Stimulated activated CD8-positive, alpha-beta memory T cell treated with anti-CD3 and anti-CD28 coated beads, Interleukin-2, amount 100 ng/mL, for 48 hours (primary cell): ENCODE results near the gene METTL14.

Experiments
- DNase-seq, 2 donors: peaks; one replicate each; pipeline ENCODE4 v3.0.0-alpha.2; 2020; ENCODE audit warnings: low read depth in 2 of 2

Gene METTL14

DNA sequence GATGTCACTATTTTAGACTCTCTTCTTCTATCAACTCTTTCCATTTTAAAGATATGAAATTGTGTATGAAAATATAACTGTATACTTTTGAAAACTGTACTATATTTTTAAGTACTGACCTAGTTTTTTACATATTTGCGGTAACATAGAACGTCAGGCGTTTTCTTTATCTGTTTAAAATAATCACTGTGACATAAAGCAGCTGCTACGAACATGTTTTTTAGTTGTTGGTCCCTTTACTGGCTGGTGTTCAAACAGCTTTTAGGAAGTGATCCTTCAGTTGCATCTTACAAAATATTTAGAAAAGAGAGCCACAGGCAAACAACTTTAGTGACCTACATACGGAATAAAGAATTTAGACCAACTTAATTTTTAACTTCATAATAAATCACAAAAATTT lies 73.1 kb downstream of the METTL14 start:
- no peak for DNase-seq

- DNase-seq: no peak
These were observed 74.3 kb downstream of the METTL14 start for GRCh38 chr4:118759481-118759880.

DNA sequence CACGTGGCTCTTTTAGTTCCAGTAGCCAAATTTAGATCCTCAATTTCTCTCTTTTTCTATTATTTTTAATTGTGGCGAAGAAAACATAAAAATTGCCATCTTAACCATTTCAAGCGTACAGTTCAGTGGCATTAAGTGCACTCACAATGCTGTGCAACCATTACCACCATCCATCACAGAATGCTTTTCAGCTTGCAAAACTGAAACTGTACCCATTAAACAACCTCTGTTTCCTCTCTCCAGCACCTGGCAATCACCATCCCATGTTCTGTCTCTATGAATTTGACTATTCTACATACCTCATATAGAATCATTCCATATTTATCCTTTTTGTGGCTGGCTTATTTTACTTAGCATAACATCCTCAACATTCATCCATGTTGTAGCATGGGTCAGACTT lies 74.9 kb downstream of the METTL14 start:
- no peak for DNase-seq

GRCh38 chr4:118760493-118760892 lies 75.3 kb downstream of the METTL14 start:
- DNase-seq: no peak

DNA sequence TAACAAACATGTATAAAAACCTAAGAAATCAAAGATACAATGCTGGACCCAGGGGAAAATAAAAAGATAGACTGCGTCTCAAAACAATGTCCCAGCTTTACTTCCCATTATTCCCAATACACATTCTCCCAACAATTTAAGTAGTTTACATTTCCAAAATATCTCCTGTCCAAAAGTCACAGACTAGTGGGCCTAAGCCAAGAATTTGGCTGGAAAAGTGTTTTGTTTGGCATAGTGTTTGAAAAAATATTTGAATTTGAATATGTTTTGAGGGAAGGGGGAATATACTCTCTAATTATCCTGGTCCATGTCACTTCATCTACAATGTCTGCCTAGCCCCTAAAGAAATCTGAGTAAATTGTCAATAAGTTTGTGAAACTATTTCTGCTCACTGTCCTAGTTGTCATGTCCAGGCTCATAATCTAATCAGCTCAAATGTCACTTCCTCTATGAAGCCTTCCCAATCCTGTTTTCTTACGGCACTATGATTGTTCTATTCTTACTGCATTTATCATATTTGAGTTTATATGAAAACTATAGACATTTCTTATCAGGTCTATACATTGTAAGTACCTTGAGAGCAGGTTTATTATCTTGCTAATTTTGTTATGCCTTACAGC lies 76.3 kb downstream of the METTL14 start:
- no peak for DNase-seq

DNA sequence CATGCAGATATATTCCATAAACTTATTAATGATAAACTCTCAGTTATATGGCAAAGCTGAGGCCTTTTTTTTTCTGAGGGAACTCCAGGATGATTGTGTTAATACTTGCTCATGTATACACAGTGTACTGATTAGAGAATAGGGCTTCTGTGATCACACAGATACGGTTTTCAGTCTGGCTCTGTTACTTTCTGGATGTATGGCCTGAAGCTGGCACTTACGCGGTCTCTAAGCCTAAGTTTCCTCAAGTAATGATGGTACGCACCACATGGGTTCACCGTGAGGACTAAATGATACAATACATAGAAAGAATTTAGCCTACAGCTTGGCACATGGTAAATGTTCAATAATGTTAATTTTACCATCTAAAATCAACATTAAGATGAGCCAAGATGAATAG lies 77.0 kb downstream of the METTL14 start:
- DNase-seq: no peak

GRCh38 chr4:118762730-118763477 lies 77.7 kb downstream of the METTL14 start:
- no peak for DNase-seq
